Right renal pelvis (tissue), 4 donors: Measurements from ENCODE around the gene EPB41. TPM values are rescaled to one million over a fixed set of nuclear protein-coding genes. Genes with fewer than 3 reads are reported as not detected.

Experiments used
- DNase-seq, 4 donors: peaks; one replicate each; pipeline ENCODE4 v3.0.0-alpha.2; 2013; ENCODE audit warnings: low read depth in 4 of 4, low spot score in 3 of 4, missing footprints in 1 of 4
- polyA plus RNA-seq, 4 donors: library from polyadenylated mRNA; unstranded; fragments of 120-200 nt; gene quantifications; one replicate each; pipeline ENCODE4 v1.2.1, GENCODE V29; 2013; ENCODE audit not compliant: insufficient read length in 4 of 4

The EPB41 gene
- polyA plus RNA-seq, 4 donors: 46.9 to 56.5 (median 55.0) TPM

GRCh38 chr1:28890435-28890834 lies 23.9 kb upstream of the EPB41 start:
- no peak for DNase-seq

GRCh38 chr1:28890836-28891235 lies 23.5 kb upstream of the EPB41 start:
- no peak for DNase-seq

- DNase-seq: no peak
Observed at GRCh38 chr1:28891256-28891655, 23.1 kb upstream of the EPB41 start.

- DNase-seq: no peak
Observed at GRCh38 chr1:28893403-28894102, 20.8 kb upstream of the EPB41 start.

GRCh38 chr1:28894785-28895184 lies 19.6 kb upstream of the EPB41 start:
- DNase-seq: no peak

GRCh38 chr1:28895896-28896608 lies 18.3 kb upstream of the EPB41 start:
- DNase-seq: no peak

- DNase-seq: no peak
Observed at GRCh38 chr1:28896609-28896986, 17.8 kb upstream of the EPB41 start.

- DNase-seq: no peak
Observed at GRCh38 chr1:28897789-28898188, 16.6 kb upstream of the EPB41 start.

- DNase-seq: no peak
Observed at GRCh38 chr1:28898405-28898881, 15.9 kb upstream of the EPB41 start.

- no peak for DNase-seq
Observed at GRCh38 chr1:28899267-28899666, 15.1 kb upstream of the EPB41 start.

GRCh38 chr1:28900562-28900961 lies 13.8 kb upstream of the EPB41 start:
- DNase-seq: no peak

GRCh38 chr1:28902738-28903137 lies 11.6 kb upstream of the EPB41 start:
- DNase-seq: no peak

- no peak for DNase-seq
Observed at GRCh38 chr1:28905921-28906666, 8.3 kb upstream of the EPB41 start.

GRCh38 chr1:28909198-28909597 lies 5.2 kb upstream of the EPB41 start:
- DNase-seq: no peak

GRCh38 chr1:28910379-28911115 lies 3.8 kb upstream of the EPB41 start:
- no peak for DNase-seq

- no peak for DNase-seq
Observed at GRCh38 chr1:28913786-28914227, 562 bp upstream of the EPB41 start.

GRCh38 chr1:28915031-28915895 lies 894 bp downstream of the EPB41 start:
- DNase-seq: peak; percentile 25 to 54 (median 34)

- no peak for DNase-seq
Observed at GRCh38 chr1:28917757-28918118, 3.4 kb downstream of the EPB41 start.

GRCh38 chr1:28921286-28921869 lies 7.0 kb downstream of the EPB41 start:
- DNase-seq: no peak
